Ovary (tissue), 3 donors: ENCODE data around the gene PPP1R14C.
"Not testable (repeated sequence)": the region's sequence is repeated elsewhere in the genome, so short reads cannot be mapped to it uniquely, and the experiment has no call there.

Experiments used
- CTCF ChIP-seq, 3 donors: fragments of 450-650 bp in 2 of 3; fragments of 200-600 bp in 1 of 3; IDR thresholded peaks; one replicate each; pipeline versions ENCODE4 v1.5.1 to v1.8.0; 2016 to 2022; ENCODE audit warnings: antibody characterized with exemption in 3 of 3, mild to moderate bottlenecking in 1 of 3
- POLR2A ChIP-seq: fragments of 450-650 bp; IDR thresholded peaks from one replicate; pipeline ENCODE4 v1.6.1; 2017; ENCODE audit warnings: antibody characterized with exemption, mild to moderate bottlenecking, moderate library complexity
- donor health status: DM: no; HTN: no; CAD: no.

- not testable (repeated sequence) for TF ChIP-seq POLR2A; CTCF (IDR thresholded peaks at IDR 0.05)
Measured at GRCh38 chr6:150241756-150242155, 98.9 kb downstream of the PPP1R14C start.
